NK-92 treated with Interleukin-12 subunit alpha and Interleukin-12 subunit beta, amount 100 ng/mL, for 24 hours (cell line): ENCODE measurements around the gene CDK5RAP3.

Experiments
- DNase-seq: peaks from one replicate; lab custom pipeline; 2025; lab: John Stamatoyannopoulos, UW

Gene CDK5RAP3

GRCh38 chr17:48024149-48025039 is 53.5 kb downstream of the CDK5RAP3 start:
- no peak for DNase-seq

GRCh38 chr17:48025040-48025903 is 54.4 kb downstream of the CDK5RAP3 start:
- DNase-seq: peak; percentile 96

GRCh38 chr17:48025904-48026501 is 55.1 kb downstream of the CDK5RAP3 start:
- no peak for DNase-seq

GRCh38 chr17:48026502-48027321 is 55.8 kb downstream of the CDK5RAP3 start:
- DNase-seq: peak; percentile 67

GRCh38 chr17:48027322-48027981 is 56.5 kb downstream of the CDK5RAP3 start:
- no peak for DNase-seq

GRCh38 chr17:48028736-48029135 is 57.8 kb downstream of the CDK5RAP3 start:
- no peak for DNase-seq

- DNase-seq: no peak
Observed at GRCh38 chr17:48030531-48030930, 59.6 kb downstream of the CDK5RAP3 start.
